GM23338 (cell line): Measurements from ENCODE around the gene ARSD. TPM values are rescaled to one million over a fixed set of nuclear protein-coding genes. Genes with fewer than 3 reads are reported as not detected.

Experiments used
- ATAC-seq: fragments of 200-7000 bp; cut with Tn5 transposase; 3 replicates; pipeline ENCODE4 v1.9.1; 2020
- DNase-seq: peaks from one replicate; pipeline ENCODE4 v3.0.0-alpha.2; 2015; ENCODE audit warnings: low spot score
- H2AFZ ChIP-seq: fragments of 200-600 bp; sonication (generic); 2 replicates; pipeline ENCODE4 v1.8.0; 2016; ENCODE audit warnings: antibody characterized with exemption, mild to moderate bottlenecking, moderate library complexity
- H3F3A ChIP-seq: fragments of 200-600 bp; sonication (generic); replicated peaks from 2 replicates; pipeline ENCODE4 v1.8.0; 2017; ENCODE audit warnings: antibody characterized with exemption, mixed run types, low read depth
- H3K27ac ChIP-seq: fragments of 200-600 bp; sonication (generic); 2 replicates; pipeline ENCODE4 v1.6.1; 2016; ENCODE audit warnings: low read depth
- H3K27me3 ChIP-seq: fragments of 200-600 bp; sonication (generic); 2 replicates; pipeline ENCODE4 v1.8.0; 2016; ENCODE audit warnings: mild to moderate bottlenecking, mixed run types, moderate library complexity; ENCODE audit not compliant: insufficient read depth
- H3K36me3 ChIP-seq: fragments of 200-600 bp; sonication (generic); 2 replicates; pipeline ENCODE4 v1.8.0; 2016; ENCODE audit warnings: mild to moderate bottlenecking; ENCODE audit not compliant: insufficient read depth
- H3K4me1 ChIP-seq: fragments of 200-600 bp; sonication (generic); 2 replicates; pipeline ENCODE4 v1.8.0; 2016; ENCODE audit warnings: mild to moderate bottlenecking, moderate library complexity; ENCODE audit not compliant: insufficient read depth
- H3K4me2 ChIP-seq: fragments of 200-600 bp; sonication (generic); 2 replicates; pipeline ENCODE4 v1.7.1; 2017; ENCODE audit warnings: mixed run types
- H3K4me3 ChIP-seq: fragments of 200-600 bp; sonication (generic); 2 replicates; pipeline ENCODE4 v1.6.1; 2016; ENCODE audit warnings: mixed run types
- H3K79me2 ChIP-seq: fragments of 200-600 bp; sonication (generic); replicated peaks from 2 replicates; pipeline ENCODE4 v1.8.0; 2017; ENCODE audit warnings: mild to moderate bottlenecking; ENCODE audit not compliant: insufficient read depth
- H3K9me2 ChIP-seq: fragments of 200-600 bp; sonication (generic); 2 replicates; pipeline ENCODE4 v1.8.0; 2017; ENCODE audit not compliant: insufficient read depth
- H4K20me1 ChIP-seq: fragments of 200-600 bp; sonication (generic); replicated peaks from 2 replicates; pipeline ENCODE4 v1.8.0; 2017; ENCODE audit warnings: mild to moderate bottlenecking; ENCODE audit not compliant: insufficient read depth
- H3K27ac Mint-ChIP-seq: 2 replicates; pipeline ENCODE4 v1.8.0; 2020; ENCODE audit warnings: inconsistent platforms, mild to moderate bottlenecking, moderate library complexity, mixed read lengths
- H3K27me3 Mint-ChIP-seq: 3 replicates; pipeline ENCODE4 v1.8.0; 2022; ENCODE audit warnings: low read depth, mild to moderate bottlenecking, moderate library complexity, mixed read lengths, inconsistent platforms; ENCODE audit not compliant: insufficient read depth, poor library complexity
- H3K36me3 Mint-ChIP-seq: 3 replicates; pipeline ENCODE4 v1.8.0; 2021; ENCODE audit warnings: low read depth, mild to moderate bottlenecking, inconsistent platforms, moderate library complexity, mixed read lengths
- H3K4me1 Mint-ChIP-seq: 3 replicates; pipeline ENCODE4 v1.8.0; 2020; ENCODE audit warnings: mild to moderate bottlenecking, inconsistent platforms, mixed read lengths
- H3K4me3 Mint-ChIP-seq: 3 replicates; pipeline ENCODE4 v1.8.0; 2021; ENCODE audit warnings: moderate library complexity, mild to moderate bottlenecking, inconsistent platforms, mixed read lengths
- H3K9me3 Mint-ChIP-seq: 3 replicates; pipeline ENCODE4 v1.8.0; 2020; ENCODE audit warnings: moderate library complexity, mild to moderate bottlenecking, inconsistent platforms, mixed read lengths
- CREB1 ChIP-seq: fragments of 250-450 bp; sonication (Bioruptor Pico); IDR thresholded peaks from 2 replicates; pipeline ENCODE4 v1.5.0; 2020; ENCODE audit warnings: low read depth, mild to moderate bottlenecking, moderate library complexity
- CTCF ChIP-seq, 2 experiments: fragments of 200-600 bp in 1 of 2; sonication (generic) in 1 of 2; conservative IDR thresholded peaks; 2 replicates each; pipeline versions ENCODE4 v1.5.1 to v1.6.1; 2016 to 2017; ENCODE audit warnings: antibody characterized with exemption in 2 of 2, low read depth in 2 of 2, mild to moderate bottlenecking in 2 of 2, moderate library complexity in 1 of 2
- ETS1 ChIP-seq: IDR thresholded peaks from 2 replicates; pipeline ENCODE4 v1.6.1; 2016; ENCODE audit warnings: antibody characterized with exemption
- EZH2 ChIP-seq: fragments of 200-600 bp; sonication (generic); IDR thresholded peaks from one replicate; pipeline ENCODE4 v1.8.0; 2017; ENCODE audit warnings: antibody characterized with exemption, mild to moderate bottlenecking, low read depth; ENCODE audit not compliant: unreplicated experiment
- EZH2phosphoT487 ChIP-seq: fragments of 200-600 bp; sonication (generic); IDR thresholded peaks from one replicate; pipeline ENCODE4 v1.8.1; 2018; ENCODE audit warnings: antibody characterized with exemption; ENCODE audit not compliant: unreplicated experiment
- JUNB ChIP-seq: IDR thresholded peaks from one replicate; pipeline ENCODE4 v1.6.1; 2016; ENCODE audit warnings: antibody characterized with exemption; ENCODE audit not compliant: unreplicated experiment
- NANOG ChIP-seq: IDR thresholded peaks from 2 replicates; pipeline ENCODE4 v1.6.1; 2016; ENCODE audit warnings: antibody characterized with exemption, borderline replicate concordance
- REST ChIP-seq: IDR thresholded peaks from one replicate; pipeline ENCODE4 v1.6.1; 2018; ENCODE audit warnings: antibody characterized with exemption; ENCODE audit not compliant: unreplicated experiment
- STAT1 ChIP-seq: IDR thresholded peaks from one replicate; pipeline ENCODE4 v1.6.1; 2016; ENCODE audit warnings: antibody characterized with exemption; ENCODE audit not compliant: unreplicated experiment
- ZNF114 ChIP-seq: fragments of 250-450 bp; sonication (Bioruptor Pico); IDR thresholded peaks from 2 replicates; pipeline ENCODE4 v1.5.0; 2020; ENCODE audit warnings: mild to moderate bottlenecking, moderate library complexity
- ZNF331 ChIP-seq: fragments of 250-450 bp; sonication (Bioruptor Pico); IDR thresholded peaks from 2 replicates; pipeline ENCODE4 v1.5.0; 2020; ENCODE audit warnings: low read depth, mild to moderate bottlenecking, moderate library complexity
- ZNF462 ChIP-seq: fragments of 250-450 bp; sonication (Bioruptor Pico); IDR thresholded peaks from 2 replicates; pipeline ENCODE4 v1.5.0; 2020; ENCODE audit warnings: mild to moderate bottlenecking, moderate library complexity
- polyA plus RNA-seq: library from polyadenylated mRNA; unstranded; fragments of >200 nt; fragmentation: Nextera tagmentation; extraction: Ambion mirVana; gene quantifications from 2 replicates; pipeline ENCODE4 v1.2.1, GENCODE V29; 2016
- total RNA-seq: library from RNA; depleted of rRNA; stranded (reverse); fragments of >200 nt; shearing (Covaris generic); gene quantifications from 2 replicates; pipeline ENCODE4 v1.2.3, GENCODE V29; 2014

Gene ARSD
- total and polyA plus RNA-seq, 2 experiments from 2014 or later = 1.3 to 1.7 TPM

- TF ChIP-seq CREB1 (no peak), ZNF114 (CRISPR knock-in tag) (no peak), ETS1 (no peak), EZH2 (no peak), JUNB (no peak), STAT1 (no peak), REST (no peak)
Measured at GRCh38 chrX:2857566-2857965, 71.6 kb downstream of the ARSD start (continued).

GRCh38 chrX:2855761-2856160 is 73.4 kb downstream of the ARSD start:
- Mint-ChIP-seq H3K9me3 (no peaks in the 10 kb centered on the region), H3K4me3 (no peak overlapping the region), H3K4me1 (peaks cover under 1% of the 10 kb centered on the region; the same call in 2 of the 3 replicates), H3K27me3 (no peaks in the 10 kb centered on the region), H3K27ac (no peak overlapping the region), H3K36me3 (peaks cover 45% of the 10 kb centered on the region)
- Histone ChIP-seq H3K4me2 (no peak overlapping the region), H3K4me1 (no peaks in the 10 kb centered on the region), H3K9me2 (no peaks in the 10 kb centered on the region), H3K27ac (no peak overlapping the region), H3K4me3 (no peak overlapping the region), H2AFZ (no peak overlapping the region), H3K36me3 (no peaks in the 10 kb centered on the region), H4K20me1 (no peaks in the 10 kb centered on the region), H3K27me3 (no peaks in the 10 kb centered on the region), H3K79me2 (no peaks in the 10 kb centered on the region), H3F3A (no peaks in the 10 kb centered on the region)
- DNase-seq (no peak), ATAC-seq (no peak)
- TF ChIP-seq EZH2phosphoT487 = no peak
- no peak for TF ChIP-seq ZNF462
- TF ChIP-seq ZNF331 (CRISPR knock-in tag) = no peak
- TF ChIP-seq CTCF (conservative IDR thresholded peaks at IDR 0.05; ENCODE audit: low read depth in 2 of 2) = no peak
- TF ChIP-seq NANOG = no peak
- no peak for TF ChIP-seq STAT1
- no peak for TF ChIP-seq CREB1
- TF ChIP-seq JUNB = no peak
- no peak for TF ChIP-seq ETS1
- no peak for TF ChIP-seq ZNF114 (CRISPR knock-in tag)
